ENCODE measurements around the gene UCP2.

GRCh38 chr11:73982595-73982989 is at the start of gene UCP2:
- no peak for TF ChIP-seq CTCF (IDR thresholded peaks at IDR 0.05; ENCODE audit: low read depth, low read length, poor library complexity, severe bottlenecking)
- TF ChIP-seq EZH2phosphoT487 (IDR thresholded peaks at IDR 0.05; ENCODE audit: borderline replicate concordance, low read length) = no peak

All from DOHH2 (cell line).